Measurements from ENCODE around the gene PLAAT5. TPM values are rescaled to one million over a fixed set of nuclear protein-coding genes. Genes with fewer than 3 reads are reported as not detected.

Gene PLAAT5
- total RNA-seq, 1 experiment from 2014 or later: not detected

DNA sequence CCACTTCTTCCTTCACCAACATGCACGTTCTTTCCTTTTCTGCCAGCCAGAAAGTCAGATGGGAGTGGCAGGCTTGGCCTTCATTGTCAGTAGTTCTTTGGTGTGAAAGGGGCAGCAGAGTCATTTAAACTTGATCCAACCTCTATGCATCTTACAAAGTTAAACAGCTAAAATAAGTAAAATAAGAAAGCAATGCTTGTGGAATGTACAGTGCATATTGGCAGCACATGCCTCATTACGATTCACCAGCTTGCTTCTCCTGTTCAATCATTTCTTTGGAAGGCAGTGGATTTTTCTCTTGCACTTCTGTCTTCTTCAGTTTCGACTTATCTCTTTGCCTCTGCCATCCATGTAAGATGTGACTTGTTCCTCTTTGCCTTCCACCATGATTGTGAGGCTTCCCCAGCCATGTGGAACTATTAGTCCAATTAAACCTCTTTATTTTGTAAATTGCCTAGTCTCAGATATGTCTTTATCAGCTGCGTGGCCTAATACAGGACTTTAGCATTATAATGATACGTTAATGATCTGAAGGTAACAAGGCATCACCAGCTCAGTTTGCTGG, 29.7 kb upstream of the PLAAT5 start:
- Histone ChIP-seq H3K4me3 (no peak overlapping the region), H2AFZ (no peak overlapping the region), H3K79me2 (ENCODE audit: low read depth) (no peaks in the 10 kb centered on the region), H3K27me3 (ENCODE audit: insufficient read depth, low read depth) (no peaks in the 10 kb centered on the region), H4K20me1 (ENCODE audit: insufficient read depth) (no peaks in the 10 kb centered on the region), H3K9me3 (ENCODE audit: insufficient read depth, low read depth) (peaks cover 6% of the 10 kb centered on the region), H3K9me2 (ENCODE audit: insufficient read depth) (no peaks in the 10 kb centered on the region), H3F3A (ENCODE audit: insufficient read depth, low read depth) (no peaks in the 10 kb centered on the region; the same call in 1 of the 2 replicates), H3K4me1 (replicated peaks; ENCODE audit: insufficient read depth) (peaks cover 7% of the 10 kb centered on the region; the same call in 1 of the 2 replicates), H3K4me2 (no peak overlapping the region), H3K36me3 (ENCODE audit: low read depth) (0 out of 2 replicates have a peak, but pooled peaks cover 3% of the 10 kb centered on the region), H3K27ac (no peak overlapping the region)
- ChIA-PET POLR2A (ENCODE audit: unreplicated experiment) (no interaction called here), CTCF (no interaction called here)
- DNase-seq: no peak
- no TSS peak for BruUV-seq (replicated peaks)
- TF ChIP-seq EZH2 (IDR thresholded peaks at IDR 0.05; ENCODE audit: low read depth): no peak
- intact Hi-C loops (cut with micrococcal nuclease; ENCODE audit: unreplicated experiment): no loop called here

DNA sequence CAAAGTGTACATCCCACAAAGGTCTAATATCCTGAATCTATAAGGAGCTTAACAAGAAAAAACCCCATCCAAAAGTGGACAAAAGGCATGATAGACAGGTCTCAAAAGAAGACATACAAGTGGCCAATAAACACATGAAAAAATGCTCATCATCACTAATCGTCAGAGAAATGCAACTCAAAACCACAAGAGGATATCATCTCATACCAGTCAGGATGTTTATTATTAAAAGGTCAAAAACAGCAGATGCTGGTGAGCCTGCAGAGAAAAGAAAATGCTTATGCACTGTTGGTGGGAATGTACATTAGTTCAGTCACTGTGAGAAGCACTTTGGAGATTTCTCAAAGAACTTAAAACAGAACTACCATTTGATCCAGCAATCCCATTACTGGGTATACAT, 27.6 kb upstream of the PLAAT5 start:
- H3F3A ChIP-seq (ENCODE audit: insufficient read depth, low read depth): no peaks in the 10 kb centered on the region; the same call in 1 of the 2 replicates
- no peak overlapping the region for H3K4me3 ChIP-seq
- H3K36me3 ChIP-seq (ENCODE audit: low read depth): 0 out of 2 replicates have a peak, but pooled peaks cover 3% of the 10 kb centered on the region
- no peaks in the 10 kb centered on the region for H4K20me1 ChIP-seq (ENCODE audit: insufficient read depth)
- no peak overlapping the region for H3K4me2 ChIP-seq
- no peak overlapping the region for H3K27ac ChIP-seq
- no peaks in the 10 kb centered on the region for H3K27me3 ChIP-seq (ENCODE audit: insufficient read depth, low read depth)
- no peak overlapping the region for H2AFZ ChIP-seq
- POLR2A ChIA-PET (ENCODE audit: unreplicated experiment): no interaction called here
- DNase-seq: no peak
- CTCF ChIA-PET: no interaction called here
- H3K4me1 ChIP-seq (replicated peaks; ENCODE audit: insufficient read depth): peaks cover 3% of the 10 kb centered on the region; the same call in 1 of the 2 replicates
- intact Hi-C loops (cut with micrococcal nuclease; ENCODE audit: unreplicated experiment): loop anchor here (10.0 kb wide), 1 partner anchor 46 kb away; the partner anchor contains the start of gene PLAAT2
- H3K79me2 ChIP-seq (ENCODE audit: low read depth): no peaks in the 10 kb centered on the region
- H3K9me2 ChIP-seq (ENCODE audit: insufficient read depth): no peaks in the 10 kb centered on the region
- H3K9me3 ChIP-seq (ENCODE audit: insufficient read depth, low read depth): peaks cover 6% of the 10 kb centered on the region
- no TSS peak for BruUV-seq (replicated peaks)
- no peak for TF ChIP-seq EZH2 (IDR thresholded peaks at IDR 0.05; ENCODE audit: low read depth)
- TF ChIP-seq, protein P1, sequence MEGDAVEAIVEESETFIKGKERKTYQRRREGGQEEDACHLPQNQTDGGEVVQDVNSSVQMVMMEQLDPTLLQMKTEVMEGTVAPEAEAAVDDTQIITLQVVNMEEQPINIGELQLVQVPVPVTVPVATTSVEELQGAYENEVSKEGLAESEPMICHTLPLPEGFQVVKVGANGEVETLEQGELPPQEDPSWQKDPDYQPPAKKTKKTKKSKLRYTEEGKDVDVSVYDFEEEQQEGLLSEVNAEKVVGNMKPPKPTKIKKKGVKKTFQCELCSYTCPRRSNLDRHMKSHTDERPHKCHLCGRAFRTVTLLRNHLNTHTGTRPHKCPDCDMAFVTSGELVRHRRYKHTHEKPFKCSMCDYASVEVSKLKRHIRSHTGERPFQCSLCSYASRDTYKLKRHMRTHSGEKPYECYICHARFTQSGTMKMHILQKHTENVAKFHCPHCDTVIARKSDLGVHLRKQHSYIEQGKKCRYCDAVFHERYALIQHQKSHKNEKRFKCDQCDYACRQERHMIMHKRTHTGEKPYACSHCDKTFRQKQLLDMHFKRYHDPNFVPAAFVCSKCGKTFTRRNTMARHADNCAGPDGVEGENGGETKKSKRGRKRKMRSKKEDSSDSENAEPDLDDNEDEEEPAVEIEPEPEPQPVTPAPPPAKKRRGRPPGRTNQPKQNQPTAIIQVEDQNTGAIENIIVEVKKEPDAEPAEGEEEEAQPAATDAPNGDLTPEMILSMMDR (conservative IDR thresholded peaks at IDR 0.05): no peak

DNA sequence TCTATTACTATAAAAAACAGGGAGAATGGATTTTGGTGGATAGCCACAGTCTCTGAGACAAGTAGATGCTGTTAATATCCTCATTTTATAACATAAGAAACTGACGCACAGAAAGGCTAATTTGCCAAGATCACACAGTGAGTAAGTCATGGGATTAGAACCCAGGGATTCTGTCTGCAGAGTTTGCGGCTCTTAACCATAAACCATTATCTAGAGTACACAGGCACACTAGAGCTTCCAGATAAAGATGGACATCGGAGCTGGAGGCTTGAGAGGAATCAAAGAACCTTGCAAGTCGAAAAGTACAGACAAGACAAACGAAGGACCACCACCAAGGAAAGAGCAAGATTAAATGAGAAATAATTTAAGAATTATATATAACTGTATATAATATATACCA, 26.2 kb upstream of the PLAAT5 start:
- Histone ChIP-seq H2AFZ (no peak overlapping the region), H3K4me3 (no peak overlapping the region), H3K79me2 (ENCODE audit: low read depth) (no peaks in the 10 kb centered on the region), H3K36me3 (ENCODE audit: low read depth) (no peaks in the 10 kb centered on the region), H3F3A (ENCODE audit: insufficient read depth, low read depth) (no peaks in the 10 kb centered on the region; the same call in 1 of the 2 replicates), H3K4me1 (replicated peaks; ENCODE audit: insufficient read depth) (no peaks in the 10 kb centered on the region), H4K20me1 (ENCODE audit: insufficient read depth) (no peaks in the 10 kb centered on the region), H3K9me2 (ENCODE audit: insufficient read depth) (no peaks in the 10 kb centered on the region), H3K9me3 (ENCODE audit: insufficient read depth, low read depth) (no peaks in the 10 kb centered on the region), H3K27me3 (ENCODE audit: insufficient read depth, low read depth) (no peaks in the 10 kb centered on the region), H3K27ac (no peak overlapping the region), H3K4me2 (no peak overlapping the region)
- ChIA-PET POLR2A (ENCODE audit: unreplicated experiment) (no interaction called here), CTCF (no interaction called here)
- no TSS peak for BruUV-seq (replicated peaks)
- intact Hi-C loops (cut with micrococcal nuclease; ENCODE audit: unreplicated experiment): loop anchor here (10.0 kb wide), 1 partner anchor 48 kb away; the partner anchor contains the start of gene PLAAT2
- DNase-seq: no peak
- TF ChIP-seq, protein P1 (conservative IDR thresholded peaks at IDR 0.05): no peak
- no peak for TF ChIP-seq EZH2 (IDR thresholded peaks at IDR 0.05; ENCODE audit: low read depth)

Measured in PC-9 (cell line).